Lower lobe of right lung (tissue), 2 donors: ENCODE results near the gene RALGPS1. TPM values are rescaled to one million over a fixed set of nuclear protein-coding genes. Genes with fewer than 3 reads are reported as not detected.

Experiments
- ATAC-seq, 2 donors: fragments of 200-7000 bp; cut with Tn5 transposase; one replicate each; pipeline ENCODE4 v1.9.1; 2020 to 2022; ENCODE audit warnings: mild to moderate bottlenecking in 2 of 2, moderate library complexity in 2 of 2
- DNase-seq: peaks from one replicate; pipeline ENCODE4 v3.0.0-alpha.2; 2020
- H3K27ac ChIP-seq: fragments of 200-600 bp; one replicate; pipeline ENCODE4 v1.8.0; 2022
- H3K27me3 ChIP-seq: fragments of 200-600 bp; one replicate; pipeline ENCODE4 v1.8.0; 2022; ENCODE audit warnings: low read depth
- H3K36me3 ChIP-seq: fragments of 200-600 bp; one replicate; pipeline ENCODE4 v1.8.0; 2022; ENCODE audit warnings: mild to moderate bottlenecking
- H3K4me1 ChIP-seq: fragments of 200-600 bp; one replicate; pipeline ENCODE4 v1.8.0; 2022
- H3K4me3 ChIP-seq: fragments of 200-600 bp; one replicate; pipeline ENCODE4 v1.8.0; 2022; ENCODE audit warnings: mild to moderate bottlenecking
- H3K9me3 ChIP-seq: fragments of 200-600 bp; one replicate; pipeline ENCODE4 v1.8.0; 2022
- CTCF ChIP-seq: fragments of 200-600 bp; IDR thresholded peaks from one replicate; pipeline ENCODE4 v1.8.0; 2022; ENCODE audit warnings: antibody characterized with exemption, mild to moderate bottlenecking
- intact Hi-C: fragments of 100-400 bp; cut with DNase I; formaldehyde crosslinking; loops from one replicate; pipeline ENCODE4 v1.11.0; 2022
- total RNA-seq: library from RNA; stranded (reverse); fragmentation: NEBNext Ultra II Directional; extraction: Animal tissue kit (Norgen Biotek cat#: 25700); gene quantifications from one replicate; pipeline ENCODE4 v1.2.1, GENCODE V29; 2021
- donor health status: DM: no; HTN: yes; CAD: no; lungs with severe emphysema.

Gene RALGPS1
- total RNA-seq, 1 donor from 2014 or later: 17.6 TPM

DNA sequence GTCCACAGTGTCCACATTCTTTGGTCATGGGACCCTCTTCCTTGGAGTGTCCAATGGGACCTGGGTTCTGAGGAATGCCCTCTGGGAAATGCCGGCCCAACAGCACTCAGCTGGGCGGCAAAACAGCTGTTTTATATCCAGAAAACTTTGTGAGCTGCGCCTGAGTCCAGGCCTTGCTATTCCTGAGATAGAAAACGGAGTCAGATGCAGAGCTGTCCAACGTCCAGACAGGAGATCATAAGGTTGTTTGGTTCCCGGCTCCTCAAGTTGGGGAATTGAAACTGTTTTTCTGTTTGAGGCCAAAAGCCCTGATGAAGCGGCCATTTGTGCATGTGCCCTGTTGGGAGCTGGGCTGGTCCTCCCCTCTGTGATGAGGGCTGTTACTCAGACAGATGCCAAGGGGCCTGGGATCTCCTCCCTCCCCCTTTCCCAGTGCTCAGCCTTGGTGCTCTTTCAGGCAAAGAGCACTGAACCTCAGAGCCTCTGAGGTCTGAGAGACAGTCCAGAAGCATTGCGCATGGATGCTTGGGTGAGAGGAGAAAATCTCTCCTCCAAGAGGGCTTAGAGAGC, 283.4 kb downstream of the RALGPS1 start:
- DNase-seq (no peak), ATAC-seq (no peak)
- Histone ChIP-seq H3K4me1 (peaks cover 22% of the 10 kb centered on the region), H3K4me3 (no peak overlapping the region), H3K36me3 (no peaks in the 10 kb centered on the region), H3K27ac (peak overlapping the region; percentile 18), H3K9me3 (no peaks in the 10 kb centered on the region), H3K27me3 (no peaks in the 10 kb centered on the region)
- no peak for TF ChIP-seq CTCF
- intact Hi-C loops: loop anchor here (5.0 kb wide), 1 partner anchor 256 kb away; no protein-coding TSS in a partner anchor

DNA sequence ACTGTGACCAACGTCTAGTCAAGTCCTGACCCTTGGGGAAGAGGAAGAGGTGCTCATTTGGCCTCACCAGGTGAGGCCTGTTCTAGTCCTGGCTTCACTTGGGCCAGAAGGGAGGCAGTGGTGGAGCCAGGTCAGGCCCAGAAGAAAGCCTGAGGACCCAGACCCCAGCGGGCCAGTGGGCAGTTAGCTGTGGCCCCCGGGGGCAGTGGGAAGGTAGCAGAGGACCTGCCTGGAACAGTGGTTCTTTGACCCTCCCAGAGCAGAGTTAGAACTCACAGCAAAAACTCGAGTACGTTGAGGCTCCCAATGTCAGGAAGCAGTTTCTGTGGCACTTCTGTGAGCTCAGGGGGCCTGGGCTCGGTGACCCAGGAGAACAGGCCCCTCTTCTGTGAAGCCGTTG, 284.0 kb downstream of the RALGPS1 start:
- intact Hi-C loops: loop anchor here (5.0 kb wide), 1 partner anchor 256 kb away; no protein-coding TSS in a partner anchor
- Histone ChIP-seq H3K27ac (peak overlapping the region; percentile 18), H3K4me3 (no peak overlapping the region), H3K4me1 (peaks cover 22% of the 10 kb centered on the region), H3K27me3 (no peaks in the 10 kb centered on the region), H3K9me3 (no peaks in the 10 kb centered on the region), H3K36me3 (no peaks in the 10 kb centered on the region)
- no peak for ATAC-seq
- TF ChIP-seq CTCF: no peak
- DNase-seq: no peak

- no peaks in the 10 kb centered on the region for H3K36me3 ChIP-seq
- no peaks in the 10 kb centered on the region for H3K27me3 ChIP-seq
- ATAC-seq (peak; percentile 81 to 84), DNase-seq (peak; percentile 74)
- intact Hi-C loops: loop anchor here (5.0 kb wide), 1 partner anchor 257 kb away; no protein-coding TSS in a partner anchor
- peak; percentile 90 for TF ChIP-seq CTCF
- H3K4me1 ChIP-seq: peaks cover 22% of the 10 kb centered on the region
- no peak overlapping the region for H3K4me3 ChIP-seq
- peak overlapping the region; percentile 18 for H3K27ac ChIP-seq
- H3K9me3 ChIP-seq: no peaks in the 10 kb centered on the region
Observed at GRCh38 chr9:127199001-127199791, 284.6 kb downstream of the RALGPS1 start.

GRCh38 chr9:127200106-127200862, 285.7 kb downstream of the RALGPS1 start:
- Histone ChIP-seq H3K36me3 (no peaks in the 10 kb centered on the region), H3K9me3 (no peaks in the 10 kb centered on the region), H3K4me1 (peaks cover 22% of the 10 kb centered on the region), H3K4me3 (no peak overlapping the region), H3K27ac (no peak overlapping the region), H3K27me3 (no peaks in the 10 kb centered on the region)
- intact Hi-C loops: no loop called here
- ATAC-seq (no peak), DNase-seq (no peak)
- TF ChIP-seq CTCF: no peak

DNA sequence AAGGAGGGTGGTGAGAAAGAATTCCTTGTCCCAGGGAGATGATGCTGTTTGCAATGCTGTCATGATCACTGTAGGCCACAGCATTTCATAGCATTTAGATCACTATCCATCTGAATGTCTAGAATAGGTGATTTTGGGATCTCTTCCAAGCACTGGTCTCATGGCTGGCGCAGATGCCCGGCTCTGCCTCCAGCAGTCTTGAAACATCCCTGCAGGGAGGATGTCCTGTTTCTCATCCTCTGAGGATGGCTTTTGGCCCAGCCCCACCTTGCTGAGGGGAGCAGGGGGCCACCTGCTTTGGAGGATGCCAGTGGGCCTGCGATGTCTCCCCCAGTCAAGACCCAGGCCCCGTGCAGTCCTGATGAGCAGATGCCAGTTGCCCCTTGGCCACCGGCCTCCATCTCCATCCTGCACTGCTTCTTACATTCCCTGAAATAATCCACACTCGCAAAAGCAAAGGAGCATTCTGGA, 286.5 kb downstream of the RALGPS1 start:
- no peak for TF ChIP-seq CTCF
- Histone ChIP-seq H3K27ac (no peak overlapping the region), H3K4me3 (no peak overlapping the region), H3K4me1 (peaks cover 22% of the 10 kb centered on the region), H3K27me3 (no peaks in the 10 kb centered on the region), H3K36me3 (no peaks in the 10 kb centered on the region), H3K9me3 (no peaks in the 10 kb centered on the region)
- DNase-seq (no peak), ATAC-seq (no peak)
- intact Hi-C loops: no loop called here
